Trophoblast cell (in vitro differentiated cells and primary cell): ENCODE results near the gene ZNF397.
"Not testable (repeated sequence)": the region's sequence is repeated elsewhere in the genome, so short reads cannot be mapped to it uniquely, and the experiment has no call there.

Experiments used
- DNase-seq, 2 donors: peaks; one replicate each; pipeline ENCODE4 v3.0.0-alpha.2; 2016
- H2AFZ ChIP-seq: 2 replicates; pipeline ENCODE4 v1.6.1; 2013; ENCODE audit warnings: low read length, moderate library complexity, mild to moderate bottlenecking; ENCODE audit not compliant: insufficient read depth, poor library complexity
- H2AK5ac ChIP-seq: 2 replicates; pipeline ENCODE4 v1.6.1; 2013; ENCODE audit warnings: mild to moderate bottlenecking, low read length
- H2BK120ac ChIP-seq: 2 replicates; pipeline ENCODE4 v1.6.1; 2013; ENCODE audit warnings: low read length, mild to moderate bottlenecking, moderate library complexity; ENCODE audit not compliant: insufficient read depth, poor library complexity
- H2BK12ac ChIP-seq: 2 replicates; pipeline ENCODE4 v1.6.1; 2013; ENCODE audit warnings: mild to moderate bottlenecking, low read length, moderate library complexity
- H2BK5ac ChIP-seq: 2 replicates; pipeline ENCODE4 v1.6.1; 2013; ENCODE audit warnings: low read length, low read depth, moderate library complexity, mild to moderate bottlenecking; ENCODE audit not compliant: poor library complexity
- H3K14ac ChIP-seq: 2 replicates; pipeline ENCODE4 v1.6.1; 2013; ENCODE audit warnings: mild to moderate bottlenecking, low read length
- H3K18ac ChIP-seq: 2 replicates; pipeline ENCODE4 v1.6.1; 2013; ENCODE audit warnings: mild to moderate bottlenecking, low read length
- H3K23ac ChIP-seq: 2 replicates; pipeline ENCODE4 v1.6.1; 2013; ENCODE audit warnings: low read length
- H3K27ac ChIP-seq: 2 replicates; pipeline ENCODE4 v1.5.1; 2013; ENCODE audit warnings: low read depth, mild to moderate bottlenecking, inconsistent platforms, low read length, moderate library complexity
- H3K27me3 ChIP-seq: 2 replicates; pipeline ENCODE4 v1.6.1; 2013; ENCODE audit warnings: inconsistent platforms, mild to moderate bottlenecking, low read length, moderate library complexity; ENCODE audit not compliant: insufficient read depth
- H3K36me3 ChIP-seq, 2 experiments: 1 replicate in 1 of 2; 2 replicates in 1 of 2; pipeline ENCODE4 v1.6.1; 2013; ENCODE audit warnings: low read length in 2 of 2, mild to moderate bottlenecking in 2 of 2, moderate library complexity in 1 of 2; ENCODE audit not compliant: insufficient read depth in 2 of 2, control insufficient read depth in 1 of 2
- H3K4ac ChIP-seq: 2 replicates; pipeline ENCODE4 v1.6.1; 2013; ENCODE audit warnings: low read depth, mild to moderate bottlenecking, low read length, moderate library complexity
- H3K4me1 ChIP-seq, 2 experiments: 1 replicate in 1 of 2; 2 replicates in 1 of 2; pipeline ENCODE4 v1.6.1; 2013; ENCODE audit warnings: low read length in 2 of 2, mild to moderate bottlenecking in 2 of 2, moderate library complexity in 1 of 2; ENCODE audit not compliant: insufficient read depth in 2 of 2, control insufficient read depth in 1 of 2
- H3K4me2 ChIP-seq: 2 replicates; pipeline ENCODE4 v1.6.1; 2013; ENCODE audit warnings: inconsistent platforms, mild to moderate bottlenecking, low read length, moderate library complexity
- H3K4me3 ChIP-seq: 2 replicates; pipeline ENCODE4 v1.5.1; 2013; ENCODE audit warnings: mild to moderate bottlenecking, low read depth, low read length, inconsistent platforms
- H3K79me1 ChIP-seq: one replicate; pipeline ENCODE4 v1.6.1; 2013; ENCODE audit warnings: low read length
- H3K79me2 ChIP-seq: 2 replicates; pipeline ENCODE4 v1.6.1; 2013; ENCODE audit warnings: low read length, mild to moderate bottlenecking; ENCODE audit not compliant: control insufficient read depth, insufficient read depth, poor library complexity
- H3K9ac ChIP-seq: 2 replicates; pipeline ENCODE4 v1.6.1; 2013; ENCODE audit warnings: mild to moderate bottlenecking, low read length
- H3K9me3 ChIP-seq: 2 replicates; pipeline ENCODE4 v1.6.1; 2013; ENCODE audit warnings: low read depth, mild to moderate bottlenecking, control low read depth, inconsistent platforms, low read length; ENCODE audit not compliant: insufficient read depth
- H4K12ac ChIP-seq: 2 replicates; pipeline ENCODE4 v1.6.1; 2013; ENCODE audit warnings: low read depth, mild to moderate bottlenecking, low read length, moderate library complexity
- H4K8ac ChIP-seq: 2 replicates; pipeline ENCODE4 v1.6.1; 2013; ENCODE audit warnings: low read depth, mild to moderate bottlenecking, low read length, moderate library complexity
- H4K91ac ChIP-seq: one replicate; pipeline ENCODE4 v1.6.1; 2013; ENCODE audit warnings: low read depth, mild to moderate bottlenecking, low read length, moderate library complexity
- WGBS: extraction: QIAGEN DNeasy Blood & Tissue Kit; methylation state at CpG from one replicate; pipeline ENCODE4 v1.1.7; 2013; ENCODE audit warnings: missing lambda C conversion rate; ENCODE audit not compliant: insufficient read length, insufficient coverage; ENCODE audit errors: extremely low coverage; 5-methylcytosine and 5-hydroxymethylcytosine counted together

Gene ZNF397

GRCh38 chr18:35205746-35206458 lies 34.9 kb upstream of the ZNF397 start:
- not testable (repeated sequence) for H3K4me1 ChIP-seq, H3K27me3 ChIP-seq, H3K23ac ChIP-seq, H3K4me3 ChIP-seq, H3K4me2 ChIP-seq, H4K91ac ChIP-seq, H4K12ac ChIP-seq, H3K27ac ChIP-seq, H2BK12ac ChIP-seq, H4K8ac ChIP-seq, DNase-seq, H2AK5ac ChIP-seq, H3K79me1 ChIP-seq, H3K9me3 ChIP-seq, H2AFZ ChIP-seq, H3K18ac ChIP-seq, H2BK120ac ChIP-seq, H3K4ac ChIP-seq, H3K79me2 ChIP-seq, H3K36me3 ChIP-seq, H2BK5ac ChIP-seq, H3K9ac ChIP-seq, H3K14ac ChIP-seq
- WGBS: no CpG with 5 or more reads among the region's 30 CpGs

DNA sequence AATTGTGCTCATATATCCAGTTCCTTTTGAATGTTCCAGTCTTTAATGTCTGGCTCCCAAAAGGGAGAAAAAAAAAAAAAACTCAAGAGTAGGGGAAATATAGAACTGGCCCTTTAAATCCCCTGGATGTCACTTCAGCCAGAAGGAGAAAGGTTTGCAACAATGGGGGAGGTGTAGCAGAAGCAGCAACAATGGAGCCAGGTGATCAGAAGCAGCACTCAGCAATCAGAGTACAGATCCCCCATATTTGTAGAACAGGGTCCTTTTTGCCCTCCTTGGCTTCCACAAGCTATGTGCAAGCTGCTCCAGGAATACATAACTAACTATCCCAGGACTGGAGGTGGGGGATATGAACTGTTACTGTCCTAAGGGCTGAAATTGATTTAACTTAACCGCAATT lies 25.8 kb upstream of the ZNF397 start:
- H3K9ac ChIP-seq: no peak overlapping the region
- H3K27ac ChIP-seq: no peak overlapping the region
- no peak overlapping the region for H4K8ac ChIP-seq
- no peak overlapping the region for H3K18ac ChIP-seq
- H3K27me3 ChIP-seq: no peaks in the 10 kb centered on the region
- peak overlapping the region; percentile 45 for H2AFZ ChIP-seq
- no CpG with 5 or more reads among the region's 1 CpG for WGBS
- no peak overlapping the region for H3K23ac ChIP-seq
- no peak overlapping the region for H3K4me3 ChIP-seq
- no peak for DNase-seq
- H2BK12ac ChIP-seq: no peak overlapping the region
- H4K12ac ChIP-seq: no peak overlapping the region
- H3K4me1 ChIP-seq: no peaks in the 10 kb centered on the region
- H3K79me1 ChIP-seq: no peaks in the 10 kb centered on the region
- H3K4me2 ChIP-seq: no peak overlapping the region
- no peak overlapping the region for H3K14ac ChIP-seq
- H3K9me3 ChIP-seq: no peaks in the 10 kb centered on the region
- H3K36me3 ChIP-seq: no peaks in the 10 kb centered on the region
- H4K91ac ChIP-seq: no peak overlapping the region
- H2BK120ac ChIP-seq: no peak overlapping the region
- H2AK5ac ChIP-seq: no peak overlapping the region
- no peak overlapping the region for H2BK5ac ChIP-seq
- H3K4ac ChIP-seq: no peak overlapping the region
- no peaks in the 10 kb centered on the region for H3K79me2 ChIP-seq

GRCh38 chr18:35216611-35217010 lies 24.2 kb upstream of the ZNF397 start:
- not testable (repeated sequence) for H3K18ac ChIP-seq, H3K4ac ChIP-seq, H4K8ac ChIP-seq, H3K27ac ChIP-seq, H3K27me3 ChIP-seq, H3K79me2 ChIP-seq, H3K36me3 ChIP-seq, H3K9me3 ChIP-seq, H2AK5ac ChIP-seq, H3K23ac ChIP-seq, H3K79me1 ChIP-seq, H4K12ac ChIP-seq, DNase-seq, H4K91ac ChIP-seq, H3K14ac ChIP-seq, H2AFZ ChIP-seq, H3K4me2 ChIP-seq, H3K4me1 ChIP-seq, H3K9ac ChIP-seq, H2BK12ac ChIP-seq, H2BK5ac ChIP-seq, H2BK120ac ChIP-seq, H3K4me3 ChIP-seq
- no CpG with 5 or more reads among the region's 10 CpGs for WGBS

GRCh38 chr18:35219331-35219730 lies 21.5 kb upstream of the ZNF397 start:
- H2BK5ac ChIP-seq, H2BK12ac ChIP-seq, H4K91ac ChIP-seq, H3K27ac ChIP-seq, H3K4ac ChIP-seq, H3K27me3 ChIP-seq, H3K36me3 ChIP-seq, H3K4me2 ChIP-seq, H3K9me3 ChIP-seq, H3K79me2 ChIP-seq, H3K4me3 ChIP-seq, H3K14ac ChIP-seq, H3K79me1 ChIP-seq, H3K18ac ChIP-seq, H4K8ac ChIP-seq, H3K4me1 ChIP-seq, H3K9ac ChIP-seq, H2AK5ac ChIP-seq, H2BK120ac ChIP-seq, H4K12ac ChIP-seq, H3K23ac ChIP-seq, H2AFZ ChIP-seq: not testable (repeated sequence)
- WGBS: no CpG with 5 or more reads among the region's 4 CpGs
- peak in 1 of 2 donors; percentile 10 for DNase-seq
